ENCODE data around the gene C1orf115.
"Not testable (repeated sequence)": the region's sequence is repeated elsewhere in the genome, so short reads cannot be mapped to it uniquely, and the experiment has no call there.

Gene C1orf115

DNA sequence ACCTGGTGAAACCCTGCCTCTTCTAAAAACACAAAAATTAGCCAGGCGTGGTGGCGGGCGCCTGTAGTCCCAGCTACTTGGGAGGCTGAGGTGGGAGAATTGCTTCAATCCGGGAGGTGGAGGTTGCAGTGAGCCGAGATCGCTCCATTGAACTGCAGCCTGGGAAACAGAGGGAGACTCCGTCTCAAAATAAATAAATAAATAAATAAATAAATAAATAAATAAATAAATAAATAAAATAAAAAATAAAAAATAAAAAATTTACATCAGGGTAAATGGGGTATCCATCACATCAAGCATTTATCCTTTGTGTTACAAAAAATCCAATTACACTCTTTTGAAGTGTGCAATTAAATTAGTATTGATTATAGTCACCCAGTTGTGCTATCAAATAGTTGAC is 46.1 kb downstream of the C1orf115 start:
- not testable (repeated sequence) for H3K36me3 ChIP-seq (ENCODE audit: control insufficient read depth, insufficient read depth, low read length); H3K27ac ChIP-seq (ENCODE audit: low read depth, low read length); H3K4me1 ChIP-seq (ENCODE audit: control insufficient read depth, insufficient read depth, low read length)

DNA sequence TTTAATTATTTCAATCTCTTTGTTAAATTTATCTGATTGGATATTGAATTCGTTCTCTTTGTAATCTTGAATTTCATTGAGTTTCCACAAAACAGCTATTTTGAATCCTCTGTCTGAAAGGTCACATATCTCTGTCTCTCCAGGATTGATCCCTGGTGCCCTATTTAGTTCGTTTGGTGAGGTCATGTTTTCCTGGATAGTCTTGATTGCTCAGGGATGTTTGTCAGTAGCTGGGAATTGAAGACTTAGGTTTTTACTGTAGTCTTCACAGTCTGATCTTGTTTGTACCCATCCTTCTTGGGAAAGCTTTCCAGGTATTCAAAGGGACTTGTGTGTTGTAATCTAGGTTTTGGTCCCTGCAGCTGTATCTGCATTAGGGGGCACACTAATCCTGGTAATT is 51.2 kb downstream of the C1orf115 start:
- Histone ChIP-seq H3K4me1 (ENCODE audit: control insufficient read depth, insufficient read depth, low read length) (no peaks in the 10 kb centered on the region), H3K4me3 (ENCODE audit: low read length) (no peak overlapping the region), H3K36me3 (ENCODE audit: control insufficient read depth, insufficient read depth, low read length) (no peaks in the 10 kb centered on the region), H3K27me3 (ENCODE audit: control insufficient read depth, insufficient read depth, low read length) (no peaks in the 10 kb centered on the region), H3K27ac (ENCODE audit: low read depth, low read length) (no peak overlapping the region), H3K9ac (ENCODE audit: low read length) (no peak overlapping the region)

More for the DNA sequence above, 46.1 kb downstream of the C1orf115 start:
- H3K9ac ChIP-seq (ENCODE audit: low read length); H3K27me3 ChIP-seq (ENCODE audit: control insufficient read depth, insufficient read depth, low read length); H3K4me3 ChIP-seq (ENCODE audit: low read length): not testable (repeated sequence)

DNA sequence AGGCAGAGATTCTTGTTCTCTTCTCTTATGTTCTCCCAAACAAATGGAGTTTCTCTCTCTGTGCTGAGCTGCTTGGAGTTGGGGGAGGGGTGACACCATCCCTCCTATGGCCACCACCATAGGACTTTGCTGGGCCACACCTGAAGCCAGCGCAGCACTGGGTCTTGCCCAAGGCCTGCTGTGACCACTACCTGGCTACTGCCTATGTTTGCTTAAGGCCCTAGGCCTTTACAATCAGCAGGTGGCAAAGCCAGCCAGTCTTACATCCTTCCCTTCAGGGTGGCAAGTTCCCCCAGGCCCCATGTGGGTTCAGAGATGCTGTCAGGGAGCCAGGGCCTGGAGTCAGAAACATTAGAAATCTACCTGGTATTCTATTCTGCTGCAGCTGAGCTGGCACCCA is 51.7 kb downstream of the C1orf115 start:
- no peak overlapping the region for H3K27ac ChIP-seq (ENCODE audit: low read depth, low read length)

DNA sequence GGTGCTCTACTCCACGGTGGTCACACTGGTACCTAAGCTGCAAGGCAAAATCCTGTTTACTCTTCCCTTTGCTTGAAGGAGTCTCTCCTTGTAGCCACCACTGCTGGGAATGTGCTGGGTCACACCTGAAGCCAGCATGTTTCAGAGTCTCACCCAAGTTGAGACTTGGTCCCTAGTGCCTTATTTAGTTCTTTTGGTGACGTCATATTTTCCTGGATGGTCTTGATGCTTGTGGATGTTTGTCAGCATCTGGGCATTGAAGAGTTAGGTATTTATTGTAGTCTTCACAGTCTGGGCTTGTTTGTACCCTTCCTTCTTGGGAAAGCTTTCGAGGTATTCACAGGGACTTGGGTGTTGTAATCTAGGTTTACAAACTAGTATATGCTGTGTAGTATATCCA is 52.4 kb downstream of the C1orf115 start:
- Histone ChIP-seq H3K27me3 (ENCODE audit: control insufficient read depth, insufficient read depth, low read length) (no peaks in the 10 kb centered on the region), H3K9ac (ENCODE audit: low read length) (no peak overlapping the region), H3K4me1 (ENCODE audit: control insufficient read depth, insufficient read depth, low read length) (peaks cover 1% of the 10 kb centered on the region), H3K36me3 (ENCODE audit: control insufficient read depth, insufficient read depth, low read length) (no peaks in the 10 kb centered on the region), H3K27ac (ENCODE audit: low read depth, low read length) (no peak overlapping the region), H3K4me3 (ENCODE audit: low read length) (no peak overlapping the region)

More for the DNA sequence above, 51.7 kb downstream of the C1orf115 start:
- Histone ChIP-seq H3K4me1 (ENCODE audit: control insufficient read depth, insufficient read depth, low read length) (no peaks in the 10 kb centered on the region), H3K36me3 (ENCODE audit: control insufficient read depth, insufficient read depth, low read length) (no peaks in the 10 kb centered on the region), H3K27me3 (ENCODE audit: control insufficient read depth, insufficient read depth, low read length) (no peaks in the 10 kb centered on the region), H3K4me3 (ENCODE audit: low read length) (no peak overlapping the region), H3K9ac (ENCODE audit: low read length) (no peak overlapping the region)

DNA sequence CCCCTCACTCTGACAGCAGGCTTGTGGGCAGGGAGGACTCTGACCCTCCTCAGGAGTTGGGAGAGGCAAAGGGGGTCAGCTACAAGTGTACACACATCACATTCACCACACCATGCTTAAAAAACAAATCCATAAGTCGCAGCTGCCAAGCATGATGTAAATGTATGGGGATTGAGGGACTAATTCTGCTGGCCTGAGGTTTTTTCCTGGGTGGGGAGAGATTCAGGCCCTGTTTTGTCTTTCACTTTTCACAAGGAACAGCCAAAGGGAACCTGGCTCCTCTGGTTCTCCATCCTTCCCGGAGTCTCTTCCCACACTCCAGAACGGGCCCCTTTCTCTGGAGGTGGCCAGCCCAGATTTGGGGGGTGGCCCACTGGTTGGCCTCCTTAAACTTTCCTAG is 56.7 kb downstream of the C1orf115 start:
- Histone ChIP-seq H3K27me3 (ENCODE audit: control insufficient read depth, insufficient read depth, low read length) (no peaks in the 10 kb centered on the region), H3K27ac (ENCODE audit: low read depth, low read length) (no peak overlapping the region), H3K9ac (ENCODE audit: low read length) (no peak overlapping the region), H3K36me3 (ENCODE audit: control insufficient read depth, insufficient read depth, low read length) (no peaks in the 10 kb centered on the region), H3K4me1 (ENCODE audit: control insufficient read depth, insufficient read depth, low read length) (peaks cover 6% of the 10 kb centered on the region), H3K4me3 (ENCODE audit: low read length) (no peak overlapping the region)

DNA sequence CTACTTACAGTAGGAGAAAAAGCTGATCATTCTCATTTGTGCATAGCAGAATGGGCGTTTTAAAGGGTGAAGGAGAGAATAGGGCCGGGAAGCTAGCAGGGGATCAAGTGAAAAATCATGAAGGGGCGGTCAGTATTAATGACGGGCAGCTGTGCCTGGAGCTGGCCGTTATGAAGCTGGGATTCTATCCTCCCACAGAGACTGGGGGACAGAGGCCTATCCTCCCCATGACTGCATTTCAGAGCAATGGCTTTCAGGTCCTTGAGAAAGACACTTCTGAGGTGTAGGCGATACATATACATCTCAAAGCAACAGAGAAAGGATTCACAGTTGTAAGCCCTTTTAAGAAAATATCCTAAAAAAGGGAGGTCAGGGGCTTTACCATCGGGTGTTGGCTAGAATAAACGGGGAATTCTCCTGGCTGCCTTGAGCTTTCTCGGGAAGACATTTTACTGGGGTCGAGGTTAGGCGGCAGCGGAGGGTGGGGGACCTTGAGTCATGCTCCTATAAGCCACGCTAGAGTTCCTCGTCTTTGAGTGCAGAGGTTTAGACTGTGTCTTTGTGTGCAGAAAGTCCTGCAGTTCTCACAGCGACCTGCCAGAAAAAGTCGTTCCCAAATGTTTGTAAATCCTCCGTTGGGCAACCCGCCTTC is 57.4 kb downstream of the C1orf115 start:
- Histone ChIP-seq H3K9ac (ENCODE audit: low read length) (peak overlapping the region; percentile 59), H3K27me3 (ENCODE audit: control insufficient read depth, insufficient read depth, low read length) (no peaks in the 10 kb centered on the region), H3K27ac (ENCODE audit: low read depth, low read length) (peak overlapping the region; percentile 83), H3K36me3 (ENCODE audit: control insufficient read depth, insufficient read depth, low read length) (no peaks in the 10 kb centered on the region), H3K4me1 (ENCODE audit: control insufficient read depth, insufficient read depth, low read length) (peaks cover 6% of the 10 kb centered on the region), H3K4me3 (ENCODE audit: low read length) (peak overlapping the region; percentile 88)

DNA sequence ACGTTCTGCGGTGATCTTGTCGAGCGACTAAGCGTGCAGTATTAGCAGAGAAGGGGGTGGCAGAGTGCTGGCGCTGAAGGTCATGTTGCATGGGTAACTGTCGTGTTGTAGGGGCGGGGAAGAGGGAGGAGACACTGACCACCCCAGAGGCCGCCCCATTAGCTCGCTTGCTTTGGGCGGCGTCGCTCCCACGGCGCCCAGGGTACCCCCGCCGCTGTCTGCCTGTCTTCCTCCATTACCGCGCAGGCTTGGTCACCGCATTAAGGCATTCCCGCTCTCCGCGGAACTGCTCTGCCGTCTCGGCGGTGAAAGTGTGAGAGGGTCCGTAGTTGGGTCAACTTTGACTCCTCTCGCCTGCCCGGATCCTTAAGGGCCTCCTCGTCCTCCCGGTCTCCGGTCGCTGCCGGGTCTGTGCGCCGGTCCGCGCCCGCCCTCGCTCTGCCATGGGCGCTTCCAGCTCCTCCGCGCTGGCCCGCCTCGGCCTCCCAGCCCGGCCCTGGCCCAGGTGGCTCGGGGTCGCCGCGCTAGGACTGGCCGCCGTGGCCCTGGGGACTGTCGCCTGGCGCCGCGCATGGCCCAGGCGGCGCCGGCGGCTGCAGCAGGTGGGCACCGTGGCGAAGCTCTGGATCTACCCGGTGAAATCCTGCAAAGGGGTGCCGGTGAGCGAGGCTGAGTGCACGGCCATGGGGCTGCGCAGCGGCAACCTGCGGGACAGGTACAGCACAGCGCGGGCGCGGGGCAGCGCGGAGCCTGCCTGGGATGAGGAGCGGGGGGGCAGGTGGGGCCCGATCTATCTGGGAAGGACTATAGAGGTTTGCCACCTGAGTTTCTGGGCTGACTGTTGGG is 58.1 kb downstream of the C1orf115 start, which contains the start of gene MTARC2:
Gene MTARC2, plus strand, starts transcription at position 234 of the 846 bp plus-strand sequence. Its CDS starts 210 bp downstream, at position 444.
- peak within 1 kb of the TSS; percentile 83 for H3K27ac ChIP-seq (ENCODE audit: low read depth, low read length)
- peak within 1 kb of the TSS; percentile 88 for H3K4me3 ChIP-seq (ENCODE audit: low read length)
- no peaks in the 10 kb centered on the region for H3K36me3 ChIP-seq (ENCODE audit: control insufficient read depth, insufficient read depth, low read length)
- H3K4me1 ChIP-seq (ENCODE audit: control insufficient read depth, insufficient read depth, low read length), result peaks cover 6% of the 10 kb centered on the region
- no peaks in the 10 kb centered on the region for H3K27me3 ChIP-seq (ENCODE audit: control insufficient read depth, insufficient read depth, low read length)
- peak within 1 kb of the TSS; percentile 76 for H3K9ac ChIP-seq (ENCODE audit: low read length)

Measured in rectal smooth muscle tissue (tissue), 1 donor.